Testis (tissue), 3 donors: Measurements from ENCODE around the gene GPR108. TPM values are rescaled to one million over a fixed set of nuclear protein-coding genes. Genes with fewer than 3 reads are reported as not detected.
A peak's percentile ranks its signal among the peaks of the same experiment; 100 is the strongest.

ENCODE experiments used
- DNase-seq: peaks from one replicate; pipeline ENCODE4 v3.0.0-alpha.2; 2019
- H3K27ac ChIP-seq, 2 donors: fragments of 200-600 bp; sonication (generic); one replicate each; pipeline ENCODE4 v1.5.1; 2019
- H3K27me3 ChIP-seq: fragments of 200-600 bp; sonication (generic); one replicate; pipeline ENCODE4 v1.5.1; 2019
- H3K36me3 ChIP-seq: fragments of 200-600 bp; sonication (generic); one replicate; pipeline ENCODE4 v1.5.1; 2017; ENCODE audit warnings: low read depth; ENCODE audit errors: missing control alignments
- H3K4me1 ChIP-seq: fragments of 200-600 bp; sonication (generic); one replicate; pipeline ENCODE4 v1.5.1; 2019
- H3K4me3 ChIP-seq, 2 donors: fragments of 200-600 bp; sonication (generic); one replicate each; pipeline ENCODE4 v1.5.1; 2017 to 2019
- H3K9me3 ChIP-seq: fragments of 200-600 bp; sonication (generic); one replicate; pipeline ENCODE4 v1.5.1; 2017
- POLR2A ChIP-seq: fragments of 450-650 bp; IDR thresholded peaks from one replicate; pipeline ENCODE4 v1.6.1; 2017; ENCODE audit warnings: antibody characterized with exemption, mild to moderate bottlenecking, moderate library complexity
- WGBS, 2 donors: methylation state at CpG; one replicate each; pipeline ENCODE4 v1.1.5; 2018; 5-methylcytosine and 5-hydroxymethylcytosine counted together
- intact Hi-C: fragments of 100-400 bp; cut with DNase I; formaldehyde crosslinking; loops from one replicate; pipeline ENCODE4 v1.15.1; 2023; ENCODE audit warnings: low total_unique reads
- polyA plus RNA-seq: library from polyadenylated mRNA; stranded (reverse); fragments of 350-450 nt; fragmentation: Illumina TruSeq; extraction: RNeasy Lipid Tissue Mini Kit (QIAGEN cat#74804); gene quantifications from one replicate; pipeline ENCODE4 v1.2.3, GENCODE V29; 2014; ENCODE audit warnings: low read depth, low replicate concordance; ENCODE audit not compliant: insufficient read depth
- total RNA-seq, 2 donors: library from RNA; depleted of rRNA; stranded (reverse); fragments of >200 nt; gene quantifications; one replicate each; pipeline ENCODE4 v1.2.3, GENCODE V29; 2016
- TF ChIP-seq, protein P1 (sequence below), 3 experiments: fragments of 450-650 bp in 2 of 3; fragments of 200-600 bp in 1 of 3; sonication (generic) in 1 of 3; IDR thresholded peaks; one replicate each; pipeline ENCODE4 v1.5.1; 2016 to 2019; ENCODE audit warnings: antibody characterized with exemption in 3 of 3, mild to moderate bottlenecking in 2 of 3, moderate library complexity in 1 of 3

GPR108 gene
- total and polyA plus RNA-seq, 3 donors from 2014 or later: 61.8 to 105 (median 87.1) TPM

GRCh38 chr19:6720369-6721137 is 16.8 kb downstream of the GPR108 start, which contains the start of gene C3:
Gene C3 (minus strand): TSS chr19:6720650. CDS start chr19:6720589, 61 bp downstream.
- Histone ChIP-seq H3K9me3 (no peaks in the 10 kb centered on the region), H3K4me1 (peaks cover 5% of the 10 kb centered on the region), H3K27me3 (no peaks in the 10 kb centered on the region), H3K4me3 (no peak within 1 kb of the TSS), H3K27ac (no peak within 1 kb of the TSS), H3K36me3 (no peaks in the 10 kb centered on the region)
- intact Hi-C loops: no loop called here
- DNase-seq: peak; percentile 71
- TF ChIP-seq POLR2A: no peak
- TF ChIP-seq, protein P1, sequence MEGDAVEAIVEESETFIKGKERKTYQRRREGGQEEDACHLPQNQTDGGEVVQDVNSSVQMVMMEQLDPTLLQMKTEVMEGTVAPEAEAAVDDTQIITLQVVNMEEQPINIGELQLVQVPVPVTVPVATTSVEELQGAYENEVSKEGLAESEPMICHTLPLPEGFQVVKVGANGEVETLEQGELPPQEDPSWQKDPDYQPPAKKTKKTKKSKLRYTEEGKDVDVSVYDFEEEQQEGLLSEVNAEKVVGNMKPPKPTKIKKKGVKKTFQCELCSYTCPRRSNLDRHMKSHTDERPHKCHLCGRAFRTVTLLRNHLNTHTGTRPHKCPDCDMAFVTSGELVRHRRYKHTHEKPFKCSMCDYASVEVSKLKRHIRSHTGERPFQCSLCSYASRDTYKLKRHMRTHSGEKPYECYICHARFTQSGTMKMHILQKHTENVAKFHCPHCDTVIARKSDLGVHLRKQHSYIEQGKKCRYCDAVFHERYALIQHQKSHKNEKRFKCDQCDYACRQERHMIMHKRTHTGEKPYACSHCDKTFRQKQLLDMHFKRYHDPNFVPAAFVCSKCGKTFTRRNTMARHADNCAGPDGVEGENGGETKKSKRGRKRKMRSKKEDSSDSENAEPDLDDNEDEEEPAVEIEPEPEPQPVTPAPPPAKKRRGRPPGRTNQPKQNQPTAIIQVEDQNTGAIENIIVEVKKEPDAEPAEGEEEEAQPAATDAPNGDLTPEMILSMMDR (IDR thresholded peaks at IDR 0.05): no peak
- WGBS, 2 donors: 51 to 54% methylated on average over 4 of the region's 4 CpGs

GRCh38 chr19:6719992-6720368 is 17.4 kb downstream of the GPR108 start:
- H3K4me3 ChIP-seq: no peak overlapping the region
- intact Hi-C loops: no loop called here

DNA sequence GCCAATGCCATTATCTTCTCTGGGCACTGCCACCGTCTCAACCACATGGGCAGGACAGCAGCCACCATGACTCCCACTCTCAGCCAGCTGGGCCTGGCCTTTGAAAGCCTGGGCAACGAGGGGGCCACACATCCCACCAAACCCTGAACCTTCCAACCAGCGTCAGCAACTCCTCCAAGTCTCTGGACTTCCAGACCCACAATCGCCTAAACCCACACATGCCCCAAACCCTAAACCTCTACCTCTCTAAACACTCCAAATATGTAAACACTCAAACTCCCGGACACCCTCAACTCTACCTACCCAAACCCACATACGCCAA is 17.9 kb downstream of the GPR108 start:
- 73 to 81% methylated on average over 5 to 6 of the region's 6 CpGs for WGBS, 2 donors
- Histone ChIP-seq H3K36me3 (no peaks in the 10 kb centered on the region), H3K4me3 (no peak overlapping the region), H3K4me1 (no peaks in the 10 kb centered on the region), H3K27me3 (no peaks in the 10 kb centered on the region), H3K27ac (no peak overlapping the region), H3K9me3 (no peaks in the 10 kb centered on the region)
- TF ChIP-seq, protein P1 (IDR thresholded peaks at IDR 0.05): no peak
- no peak for TF ChIP-seq POLR2A
- DNase-seq: no peak
- intact Hi-C loops: no loop called here

More at GRCh38 chr19:6719992-6720368, 17.4 kb downstream of the GPR108 start:
- WGBS, 2 donors: 89 to 92% methylated on average over 3 of the region's 3 CpGs
- no peak for DNase-seq
- no peaks in the 10 kb centered on the region for H3K4me1 ChIP-seq
- no peaks in the 10 kb centered on the region for H3K27me3 ChIP-seq
- no peaks in the 10 kb centered on the region for H3K36me3 ChIP-seq
- H3K9me3 ChIP-seq: no peaks in the 10 kb centered on the region
- H3K27ac ChIP-seq: no peak overlapping the region
- TF ChIP-seq POLR2A: no peak
- TF ChIP-seq, protein P1 (IDR thresholded peaks at IDR 0.05): no peak

DNA sequence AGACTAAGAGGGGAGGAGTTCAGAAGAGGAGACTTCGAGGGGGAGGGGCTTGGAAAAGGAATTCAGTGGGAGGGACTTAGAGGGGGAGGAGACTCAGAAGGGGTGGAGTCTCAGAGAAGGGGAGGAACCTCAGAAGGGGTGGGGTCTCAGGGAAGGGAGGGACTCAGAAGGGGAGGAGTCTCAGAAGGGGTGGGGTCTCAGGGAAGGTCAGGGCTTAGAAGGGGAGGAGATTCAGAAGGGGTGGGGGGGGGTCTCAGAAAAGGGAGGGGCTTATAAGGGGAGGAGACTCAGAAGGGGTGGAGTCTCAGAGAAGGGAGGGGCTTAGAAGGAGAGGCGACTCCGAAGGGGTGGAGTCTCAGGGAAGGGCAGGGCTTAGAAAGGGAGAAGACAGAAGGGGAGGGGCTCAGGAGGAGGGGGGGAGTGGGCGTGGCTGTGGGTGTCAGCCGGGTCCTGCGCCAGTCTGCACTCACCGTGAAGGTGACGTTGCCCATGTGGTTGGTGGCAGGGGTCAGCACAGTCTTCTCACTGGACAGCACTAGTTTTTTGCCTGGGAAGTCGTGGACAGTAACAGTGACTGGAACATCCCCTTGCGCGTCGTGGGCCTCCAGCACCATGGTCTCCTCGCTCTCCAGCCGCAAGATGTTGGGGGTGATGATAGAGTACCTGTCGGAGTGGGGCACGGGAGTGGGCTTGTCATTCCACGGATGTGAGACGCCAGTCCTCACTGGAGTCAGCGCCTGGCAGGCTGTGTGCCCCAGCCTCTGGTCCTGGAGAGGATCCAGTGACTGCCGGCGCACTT is 18.4 kb downstream of the GPR108 start:
- H3K27me3 ChIP-seq: no peaks in the 10 kb centered on the region
- DNase-seq: peak; percentile 56
- no peaks in the 10 kb centered on the region for H3K9me3 ChIP-seq
- WGBS, 2 donors: 65 to 68% methylated on average over 19 to 21 of the region's 21 CpGs
- H3K36me3 ChIP-seq: no peaks in the 10 kb centered on the region
- intact Hi-C loops: no loop called here
- no peak overlapping the region for H3K4me3 ChIP-seq
- TF ChIP-seq, protein P1 (IDR thresholded peaks at IDR 0.05): no peak
- no peak for TF ChIP-seq POLR2A
- H3K27ac ChIP-seq: no peak overlapping the region
- no peaks in the 10 kb centered on the region for H3K4me1 ChIP-seq
